Activated T-cell treated with anti-CD3 and anti-CD28 coated beads, Interleukin-2, amount 50 U/mL, for 72 hours (primary cell): ENCODE measurements around the gene PAPPA2. TPM values are rescaled to one million over a fixed set of nuclear protein-coding genes. Genes with fewer than 3 reads are reported as not detected.
"Not testable (repeated sequence)": the region's sequence is repeated elsewhere in the genome, so short reads cannot be mapped to it uniquely, and the experiment has no call there.

Source experiments
- ATAC-seq, 2 donors: fragments of 150-1000 bp; cut with Tn5 transposase; replicated peaks in 1 of 2; 2 replicates each; pipeline ENCODE4 v1.10.0; 2021; ENCODE audit warnings: moderate library complexity in 2 of 2, mild to moderate bottlenecking in 1 of 2
- DNase-seq, 2 donors: peaks; one replicate each; pipeline ENCODE4 v3.0.0; 2021 to 2022; ENCODE audit warnings: mixed read lengths in 1 of 2
- H3K27ac Mint-ChIP-seq: one replicate; pipeline ENCODE4 v1.8.0; 2022; ENCODE audit warnings: mild to moderate bottlenecking, moderate library complexity, mixed read lengths
- H3K27me3 Mint-ChIP-seq: one replicate; pipeline ENCODE4 v1.8.0; 2022; ENCODE audit warnings: low read depth, mixed read lengths
- H3K36me3 Mint-ChIP-seq, 2 donors: one replicate each; pipeline ENCODE4 v1.8.0; 2022; ENCODE audit warnings: mixed read lengths in 2 of 2, mild to moderate bottlenecking in 1 of 2; ENCODE audit not compliant: insufficient read depth in 2 of 2
- H3K4me1 Mint-ChIP-seq: one replicate; pipeline ENCODE4 v1.8.0; 2022; ENCODE audit warnings: low read depth, mixed read lengths
- H3K4me3 Mint-ChIP-seq, 2 donors: one replicate each; pipeline ENCODE4 v1.8.0; 2022; ENCODE audit warnings: mild to moderate bottlenecking in 2 of 2, mixed read lengths in 2 of 2, moderate library complexity in 2 of 2
- H3K9me3 Mint-ChIP-seq, 2 donors: one replicate each; pipeline ENCODE4 v1.8.0; 2022; ENCODE audit warnings: mixed read lengths in 2 of 2
- total RNA-seq, 2 donors: library from RNA; stranded (reverse); gene quantifications; one replicate each; pipeline ENCODE4 v1.2.3, GENCODE V29; 2022

The PAPPA2 gene
- total RNA-seq, 2 donors from 2014 or later = 1.0 to 3.3 TPM

DNA sequence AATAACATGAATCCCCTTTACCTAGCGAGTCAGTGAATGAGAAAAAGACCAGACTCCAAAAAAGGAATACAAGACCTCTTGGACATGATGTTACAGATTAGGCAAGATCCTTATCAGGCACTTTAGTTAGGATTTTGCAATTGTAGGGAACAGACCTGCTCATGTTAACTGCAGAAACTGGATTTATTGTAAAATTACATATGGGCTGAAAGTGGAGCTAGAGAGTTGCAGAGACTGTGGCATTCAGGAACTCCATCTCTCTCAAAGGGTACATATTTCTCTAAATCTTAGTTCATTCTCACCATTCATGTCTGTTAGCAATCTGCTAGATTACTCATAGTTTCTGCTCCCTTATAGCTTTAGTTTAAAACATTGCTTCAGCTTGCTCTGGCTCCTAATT, 142.2 kb downstream of the PAPPA2 start:
- ATAC-seq = no peak
- no peak overlapping the region for H3K27ac Mint-ChIP-seq
- no peaks in the 10 kb centered on the region for H3K9me3 Mint-ChIP-seq
- peaks cover 0 to 1% of the 10 kb centered on the region in 2 donors for H3K36me3 Mint-ChIP-seq
- no peak for DNase-seq
- H3K27me3 Mint-ChIP-seq = no peaks in the 10 kb centered on the region
- H3K4me3 Mint-ChIP-seq = no peak overlapping the region
- no peaks in the 10 kb centered on the region for H3K4me1 Mint-ChIP-seq

DNA sequence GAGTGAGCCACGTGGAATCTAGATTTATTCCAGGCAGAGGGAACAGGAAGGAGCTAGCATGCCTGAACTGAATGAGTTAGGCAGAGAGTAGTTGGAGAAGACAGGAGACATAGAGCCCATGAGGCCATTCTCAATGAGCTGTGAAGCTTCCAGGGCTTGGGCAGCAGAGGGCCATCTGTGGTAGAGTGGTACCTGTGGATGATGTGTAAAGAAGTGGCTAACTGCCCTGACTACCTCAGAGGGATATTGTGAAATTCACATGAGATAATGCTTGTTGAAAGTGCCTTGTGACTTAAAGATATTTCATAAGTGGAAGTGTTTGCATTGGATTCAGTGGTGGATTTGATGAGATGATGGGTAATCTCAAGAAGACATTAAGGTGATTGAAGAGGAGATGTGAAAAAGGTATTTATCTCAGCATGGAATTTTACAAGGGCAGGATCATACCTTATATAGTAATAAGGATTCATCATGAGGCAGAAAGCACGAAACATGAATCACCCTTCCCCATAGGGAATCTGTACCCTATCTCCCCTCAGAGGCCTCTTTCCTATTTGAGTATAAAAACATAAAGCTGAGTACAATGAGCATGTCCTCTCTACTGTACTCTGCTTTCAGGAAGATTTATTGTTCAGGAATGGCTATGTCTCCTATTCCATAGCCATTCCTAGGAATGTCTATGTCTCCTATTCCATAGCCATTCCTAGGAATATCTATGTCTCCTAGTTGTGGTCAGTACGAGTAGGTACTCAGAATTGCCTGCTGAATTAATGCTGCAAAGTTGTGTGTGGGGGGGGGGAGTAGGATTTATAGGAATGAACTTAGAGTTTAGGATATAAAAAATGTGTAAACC, 146.8 kb downstream of the PAPPA2 start:
- no peaks in the 10 kb centered on the region for H3K4me1 Mint-ChIP-seq
- no peak for ATAC-seq

GRCh38 chr1:176612791-176613190, 149.8 kb downstream of the PAPPA2 start:
- Mint-ChIP-seq H3K27ac (no peak overlapping the region), H3K36me3 (no peaks in the 10 kb centered on the region), H3K4me3 (no peak overlapping the region), H3K4me1 (no peaks in the 10 kb centered on the region), H3K9me3 (peaks cover 0 to 2% of the 10 kb centered on the region in 2 donors), H3K27me3 (no peaks in the 10 kb centered on the region)
- ATAC-seq (no peak), DNase-seq (no peak)

More for the DNA sequence above, 146.8 kb downstream of the PAPPA2 start:
- DNase-seq = no peak
- H3K4me3 Mint-ChIP-seq = no peak overlapping the region
- H3K27me3 Mint-ChIP-seq = no peaks in the 10 kb centered on the region
- H3K27ac Mint-ChIP-seq = no peak overlapping the region
- H3K36me3 Mint-ChIP-seq = peaks cover 0 to 1% of the 10 kb centered on the region in 2 donors
- H3K9me3 Mint-ChIP-seq = no peaks in the 10 kb centered on the region

DNA sequence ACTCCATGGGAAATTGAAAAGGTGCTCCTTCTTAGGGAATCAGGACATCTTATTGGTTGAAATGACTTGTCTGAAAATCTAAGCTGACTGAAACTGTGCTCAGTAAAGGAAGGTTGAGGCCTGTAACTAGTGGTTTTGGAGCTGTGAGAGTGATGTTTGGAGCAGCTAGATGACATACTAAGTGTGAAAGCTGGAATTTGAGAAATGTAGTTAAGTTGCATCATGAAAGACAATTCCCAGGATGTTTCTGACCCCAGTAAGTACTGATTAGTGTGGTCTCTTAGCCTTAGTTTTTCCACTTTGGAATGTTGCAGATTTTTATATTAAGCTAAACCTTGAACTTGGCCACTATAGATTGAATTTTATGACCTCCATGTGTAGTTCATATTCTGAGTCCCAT, 154.9 kb downstream of the PAPPA2 start:
- H3K4me3 Mint-ChIP-seq = no peak overlapping the region
- no peaks in the 10 kb centered on the region for H3K27me3 Mint-ChIP-seq
- no peaks in the 10 kb centered on the region for H3K4me1 Mint-ChIP-seq
- ATAC-seq = no peak
- no peaks in the 10 kb centered on the region for H3K36me3 Mint-ChIP-seq
- H3K27ac Mint-ChIP-seq = no peak overlapping the region
- DNase-seq = no peak
- peaks cover 0 to 3% of the 10 kb centered on the region in 2 donors for H3K9me3 Mint-ChIP-seq

DNA sequence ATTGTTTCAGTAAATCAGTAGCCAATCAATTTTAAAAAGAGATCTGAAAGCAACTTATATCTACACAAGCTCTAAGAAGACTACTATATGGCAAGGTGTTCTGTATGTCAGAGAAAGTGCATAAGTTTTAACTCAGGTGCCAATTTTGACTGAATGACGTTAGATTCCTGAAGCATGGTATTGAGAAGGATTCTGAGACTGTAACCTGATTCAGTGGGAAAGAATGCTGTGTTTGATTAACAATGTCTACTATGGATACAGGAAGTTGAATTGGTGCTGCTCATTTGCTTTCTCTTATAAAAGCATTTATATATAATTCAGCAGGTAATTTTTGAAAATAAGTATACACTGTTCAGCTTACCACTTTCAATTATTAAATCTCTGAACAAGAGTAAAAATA, 156.3 kb downstream of the PAPPA2 start:
- DNase-seq = no peak
- Mint-ChIP-seq H3K27ac (no peak overlapping the region), H3K36me3 (peaks cover 0 to 1% of the 10 kb centered on the region in 2 donors), H3K9me3 (peaks cover 2 to 7% of the 10 kb centered on the region in 2 donors), H3K4me3 (no peak overlapping the region), H3K27me3 (no peaks in the 10 kb centered on the region), H3K4me1 (no peaks in the 10 kb centered on the region)
- ATAC-seq = no peak

- Mint-ChIP-seq H3K36me3 (peaks cover 0 to 1% of the 10 kb centered on the region in 2 donors), H3K9me3 (peaks cover 2 to 4% of the 10 kb centered on the region in 2 donors), H3K27ac (no peak overlapping the region), H3K4me3 (no peak overlapping the region), H3K27me3 (no peaks in the 10 kb centered on the region), H3K4me1 (no peaks in the 10 kb centered on the region)
- DNase-seq = no peak
- ATAC-seq = no peak
Measured at GRCh38 chr1:176625365-176625764, 162.4 kb downstream of the PAPPA2 start.

GRCh38 chr1:176626572-176627061, 163.6 kb downstream of the PAPPA2 start:
- Mint-ChIP-seq H3K27ac (no peak overlapping the region), H3K9me3 (peaks cover 2 to 4% of the 10 kb centered on the region in 2 donors), H3K27me3 (no peaks in the 10 kb centered on the region), H3K4me3 (no peak overlapping the region), H3K36me3 (peaks cover 0 to 1% of the 10 kb centered on the region in 2 donors), H3K4me1 (no peaks in the 10 kb centered on the region)
- no peak for ATAC-seq
- DNase-seq = no peak

- Mint-ChIP-seq H3K9me3 (peaks cover under 1% of the 10 kb centered on the region in 2 donors), H3K27me3 (no peaks in the 10 kb centered on the region), H3K4me3 (no peak overlapping the region), H3K36me3 (no peaks in the 10 kb centered on the region), H3K27ac (no peak overlapping the region), H3K4me1 (no peaks in the 10 kb centered on the region)
- DNase-seq (no peak), ATAC-seq (no peak)
Measured at GRCh38 chr1:176628775-176629174, 165.8 kb downstream of the PAPPA2 start.

DNA sequence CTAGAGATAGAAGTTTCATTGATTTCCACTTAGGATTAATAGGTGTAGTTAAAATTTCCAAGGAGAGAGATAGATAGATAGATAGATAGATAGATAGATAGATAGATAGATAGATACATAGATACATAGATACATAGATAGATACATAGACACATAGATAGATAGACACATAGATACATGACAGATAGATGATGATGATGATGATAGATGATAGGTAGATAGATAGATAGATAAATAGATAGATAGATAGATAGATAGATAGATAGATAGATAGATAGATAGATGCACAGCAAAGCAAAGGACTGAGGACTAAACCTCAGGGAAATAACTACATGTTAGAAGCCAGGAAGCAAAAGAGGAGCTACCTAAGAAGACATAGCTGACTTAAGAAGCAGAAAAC, 171.8 kb downstream of the PAPPA2 start:
- not testable (repeated sequence) for H3K9me3 Mint-ChIP-seq, DNase-seq, H3K4me3 Mint-ChIP-seq, H3K4me1 Mint-ChIP-seq, H3K27me3 Mint-ChIP-seq, ATAC-seq, H3K27ac Mint-ChIP-seq, H3K36me3 Mint-ChIP-seq

DNA sequence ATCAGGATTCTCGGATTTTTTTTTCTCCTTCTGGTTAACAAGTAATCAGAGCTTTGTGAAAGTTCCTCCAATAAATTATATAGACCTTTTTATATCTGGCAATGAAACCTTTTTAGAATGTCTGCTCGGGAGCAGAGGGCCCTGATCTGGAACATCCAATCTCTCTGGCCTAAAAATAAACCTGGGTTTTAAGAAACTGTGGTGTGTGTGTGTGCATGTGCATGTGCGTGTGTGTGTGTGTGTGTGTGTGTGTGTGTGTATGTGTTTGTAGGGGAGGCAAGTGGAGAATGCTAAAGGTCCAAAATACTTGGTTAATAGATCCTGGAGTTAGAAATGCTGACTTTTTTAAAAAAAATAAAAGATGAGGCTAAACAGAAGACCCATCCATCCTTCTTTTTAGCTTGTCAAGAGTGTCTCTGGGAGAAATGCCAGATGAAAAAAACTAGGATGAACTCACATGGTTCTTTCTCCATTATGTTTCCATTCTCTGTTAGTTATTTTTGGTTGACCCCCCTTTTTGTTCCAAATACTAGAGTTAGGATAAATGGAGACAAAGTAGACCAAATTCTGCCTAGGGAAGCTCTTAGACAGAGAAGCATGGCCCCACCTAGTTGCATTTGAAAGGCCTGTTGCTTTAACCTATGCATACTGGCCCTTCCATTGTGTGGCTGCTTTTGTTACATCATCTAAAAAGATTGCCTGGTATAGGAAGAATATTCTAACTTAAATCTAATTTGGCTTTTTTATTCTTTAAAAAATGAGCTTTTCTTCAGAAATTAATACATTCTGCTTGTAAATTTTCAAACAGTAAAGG, 175.9 kb downstream of the PAPPA2 start:
- no peaks in the 10 kb centered on the region for H3K36me3 Mint-ChIP-seq
- no peaks in the 10 kb centered on the region for H3K27me3 Mint-ChIP-seq
- ATAC-seq (no peak), DNase-seq (no peak)
- no peak overlapping the region for H3K4me3 Mint-ChIP-seq
- no peaks in the 10 kb centered on the region for H3K4me1 Mint-ChIP-seq
- no peak overlapping the region for H3K27ac Mint-ChIP-seq
- peaks cover 3 to 4% of the 10 kb centered on the region in 2 donors for H3K9me3 Mint-ChIP-seq

- ATAC-seq = no peak
- H3K9me3 Mint-ChIP-seq = peaks cover 3 to 7% of the 10 kb centered on the region in 2 donors
- no peak overlapping the region for H3K27ac Mint-ChIP-seq
- no peaks in the 10 kb centered on the region for H3K36me3 Mint-ChIP-seq
- no peak overlapping the region for H3K4me3 Mint-ChIP-seq
- H3K27me3 Mint-ChIP-seq = no peaks in the 10 kb centered on the region
- DNase-seq = no peak
- no peaks in the 10 kb centered on the region for H3K4me1 Mint-ChIP-seq
Measured at GRCh38 chr1:176643536-176643935, 180.6 kb downstream of the PAPPA2 start.

- Mint-ChIP-seq H3K4me3 (no peak overlapping the region), H3K4me1 (no peaks in the 10 kb centered on the region), H3K9me3 (peaks cover 13 to 18% of the 10 kb centered on the region in 2 donors), H3K36me3 (peaks cover 0 to 2% of the 10 kb centered on the region in 2 donors), H3K27me3 (no peaks in the 10 kb centered on the region), H3K27ac (no peak overlapping the region)
- DNase-seq (no peak), ATAC-seq (no peak)
Measured at GRCh38 chr1:176648556-176648955, 185.6 kb downstream of the PAPPA2 start.
